ENCODE data around the gene SPOP. TPM values are rescaled to one million over a fixed set of nuclear protein-coding genes. Genes with fewer than 3 reads are reported as not detected.
"Not testable (repeated sequence)": the region's sequence is repeated elsewhere in the genome, so short reads cannot be mapped to it uniquely, and the experiment has no call there.

SPOP gene
- total and polyA plus RNA-seq, 2 donors: 54.7 to 64.3 TPM

GRCh38 chr17:49550764-49551163 is 127.1 kb downstream of the SPOP start:
- H3K27me3 ChIP-seq (ENCODE audit: control insufficient read depth in 2 of 2, insufficient read depth in 1 of 2, low read length in 1 of 2); H3K36me3 ChIP-seq (ENCODE audit: control insufficient read depth in 2 of 2, insufficient read depth in 2 of 2, low read length in 1 of 2); H3K27ac ChIP-seq (ENCODE audit: low read depth in 1 of 2, low read length in 1 of 2); DNase-seq (ENCODE audit: low read depth in 6 of 9, low spot score in 9 of 9); H3K9me3 ChIP-seq (ENCODE audit: control insufficient read depth in 2 of 2, insufficient read depth in 1 of 2, low read length in 1 of 2); H3K4me3 ChIP-seq (ENCODE audit: low read length in 2 of 2); H3K4me1 ChIP-seq (ENCODE audit: control insufficient read depth in 2 of 2, insufficient read depth in 2 of 2, low read length in 2 of 2): not testable (repeated sequence)
- WGBS: 98% methylated on average over 9 of the region's 9 CpGs

- DNase-seq (ENCODE audit: low read depth in 6 of 9, low spot score in 9 of 9): no peak
- 96% methylated on average over 20 of the region's 20 CpGs for WGBS
- Histone ChIP-seq H3K4me1 (ENCODE audit: control insufficient read depth in 2 of 2, insufficient read depth in 2 of 2, low read length in 2 of 2) (peaks cover 0 to 3% of the 10 kb centered on the region in 2 donors), H3K36me3 (ENCODE audit: control insufficient read depth in 2 of 2, insufficient read depth in 2 of 2, low read length in 1 of 2) (no peaks in the 10 kb centered on the region), H3K27ac (ENCODE audit: low read depth in 1 of 2, low read length in 1 of 2) (no peak overlapping the region), H3K4me3 (ENCODE audit: low read length in 2 of 2) (no peak overlapping the region), H3K9me3 (ENCODE audit: control insufficient read depth in 2 of 2, insufficient read depth in 1 of 2, low read length in 1 of 2) (peaks cover 0 to 6% of the 10 kb centered on the region in 2 donors), H3K27me3 (ENCODE audit: control insufficient read depth in 2 of 2, insufficient read depth in 1 of 2, low read length in 1 of 2) (peaks cover 0 to 8% of the 10 kb centered on the region in 2 donors)
These were observed 127.9 kb downstream of the SPOP start for GRCh38 chr17:49549691-49550678.

- 97% methylated on average over 6 of the region's 6 CpGs for WGBS
- no peak overlapping the region for H3K27ac ChIP-seq (ENCODE audit: low read depth in 1 of 2, low read length in 1 of 2)
- H3K27me3 ChIP-seq (ENCODE audit: control insufficient read depth in 2 of 2, insufficient read depth in 1 of 2, low read length in 1 of 2): peaks cover 0 to 13% of the 10 kb centered on the region in 2 donors
- H3K9me3 ChIP-seq (ENCODE audit: control insufficient read depth in 2 of 2, insufficient read depth in 1 of 2, low read length in 1 of 2): peaks cover 0 to 11% of the 10 kb centered on the region in 2 donors
- DNase-seq (ENCODE audit: low read depth in 6 of 9, low spot score in 9 of 9): no peak
- H3K36me3 ChIP-seq (ENCODE audit: control insufficient read depth in 2 of 2, insufficient read depth in 2 of 2, low read length in 1 of 2): no peaks in the 10 kb centered on the region
- H3K4me3 ChIP-seq (ENCODE audit: low read length in 2 of 2): no peak overlapping the region
- H3K4me1 ChIP-seq (ENCODE audit: control insufficient read depth in 2 of 2, insufficient read depth in 2 of 2, low read length in 2 of 2): peaks cover 0 to 3% of the 10 kb centered on the region in 2 donors
These were observed 128.6 kb downstream of the SPOP start for GRCh38 chr17:49549311-49549605.

Other genes starting within 250 kb of the SPOP start
- gene NGFR, start 182.8 kb downstream of the SPOP start, total RNA-seq: 1.9 TPM
- 5.0 TPM for gene NGFR, start 182.8 kb downstream of the SPOP start, polyA plus RNA-seq
- 0.52 TPM for gene NXPH3, start 102.2 kb downstream of the SPOP start, total RNA-seq
- 2.3 TPM for gene NXPH3, start 102.2 kb downstream of the SPOP start, polyA plus RNA-seq
- 33.3 TPM for gene SLC35B1, start 29.9 kb upstream of the SPOP start, total RNA-seq
- gene SLC35B1, start 29.9 kb upstream of the SPOP start, polyA plus RNA-seq: 50.0 TPM
- 10.3 TPM for gene FAM117A, start 86.0 kb upstream of the SPOP start, total RNA-seq
- gene FAM117A, start 86.0 kb upstream of the SPOP start, polyA plus RNA-seq: 13.6 TPM
- gene KAT7, start 110.6 kb upstream of the SPOP start, total RNA-seq: 28.9 TPM
- 14.2 TPM for gene KAT7, start 110.6 kb upstream of the SPOP start, polyA plus RNA-seq
- 0.14 TPM for gene TAC4, start 170.0 kb upstream of the SPOP start, total RNA-seq
- 0.32 TPM for gene TAC4, start 170.0 kb upstream of the SPOP start, polyA plus RNA-seq

Data from thymus (tissue), 11 donors.